B cell (primary cell): ENCODE measurements around the gene LRRC74A. TPM values are rescaled to one million over a fixed set of nuclear protein-coding genes. Genes with fewer than 3 reads are reported as not detected.

Experiments used
- ATAC-seq: fragments of 200-7000 bp; cut with Tn5 transposase; one replicate; pipeline ENCODE4 v1.10.0; 2021; ENCODE audit warnings: low read depth, mild to moderate bottlenecking, moderate number of reproducible peaks, moderate library complexity
- CTCF ChIA-PET: fragments of 350-600 bp; sonication (Branson Sonifier 250); formaldehyde crosslinking; loops from one replicate; lab custom pipeline; 2021; ENCODE audit warnings: antibody characterized with exemption, inconsistent platforms; lab: Charles Lee
- POLR2A ChIA-PET: fragments of 350-600 bp; sonication (Branson Sonifier 250); formaldehyde crosslinking; loops from one replicate; lab custom pipeline; 2021; ENCODE audit warnings: antibody characterized with exemption; lab: Charles Lee
- DNase-seq: peaks from one replicate; pipeline ENCODE4 v3.0.0; 2013
- H2AFZ ChIP-seq: 2 replicates; pipeline ENCODE4 v1.6.1; 2012; ENCODE audit warnings: mild to moderate bottlenecking, low read depth, low read length; ENCODE audit not compliant: insufficient read depth, poor library complexity, severe bottlenecking
- H3K27ac ChIP-seq, 2 donors: 1 replicate in 1 of 2; 2 replicates in 1 of 2; pipeline ENCODE4 v1.5.1; 2012 to 2013; ENCODE audit warnings: low read length in 2 of 2, mild to moderate bottlenecking in 2 of 2, moderate library complexity in 1 of 2
- H3K27me3 ChIP-seq, 4 experiments: fragments of 200-600 bp in 1 of 4; sonication (generic) in 1 of 4; replicated peaks in 1 of 4; 1 replicate in 2 of 4; 2 replicates in 2 of 4; pipeline versions ENCODE4 v1.6.1 to v1.7.0; 2013 to 2016; ENCODE audit warnings: low read length in 3 of 4, mild to moderate bottlenecking in 2 of 4, mixed read lengths in 1 of 4, moderate library complexity in 1 of 4; ENCODE audit not compliant: insufficient read depth in 4 of 4, control insufficient read depth in 3 of 4; ENCODE audit errors: control extremely low read depth in 1 of 4
- H3K36me3 ChIP-seq, 2 experiments: replicated peaks in 1 of 2; 1 replicate in 1 of 2; 2 replicates in 1 of 2; pipeline versions ENCODE4 v1.6.1 to v1.7.1; 2013; ENCODE audit warnings: low read length in 1 of 2; ENCODE audit not compliant: insufficient read depth in 2 of 2, control insufficient read depth in 1 of 2; ENCODE audit errors: control extremely low read depth in 1 of 2, extremely low read depth in 1 of 2
- H3K4me1 ChIP-seq, 2 donors: fragments of 200-600 bp in 1 of 2; sonication (generic) in 1 of 2; 1 replicate in 1 of 2; 2 replicates in 1 of 2; pipeline versions ENCODE4 v1.5.1 to v1.6.1; 2013 to 2017; ENCODE audit warnings: low read length in 2 of 2; ENCODE audit not compliant: control insufficient read depth in 2 of 2, insufficient read depth in 2 of 2
- H3K4me2 ChIP-seq: replicated peaks from 2 replicates; pipeline ENCODE3; 2012; ENCODE audit warnings: mild to moderate bottlenecking, low read depth, low read length; ENCODE audit not compliant: poor library complexity, severe bottlenecking
- H3K4me3 ChIP-seq, 5 experiments: fragments of 200-600 bp in 1 of 5; sonication (generic) in 1 of 5; 1 replicate in 3 of 5; 2 replicates in 2 of 5; pipeline versions ENCODE4 v1.5.1 to v1.7.0; 2011 to 2016; ENCODE audit warnings: low read length in 4 of 5, mild to moderate bottlenecking in 4 of 5, low read depth in 2 of 5, control low read depth in 1 of 5, moderate library complexity in 1 of 5; ENCODE audit not compliant: insufficient read depth in 1 of 5; ENCODE audit errors: control extremely low read depth in 1 of 5, extremely low read depth in 1 of 5
- H3K79me2 ChIP-seq: fragments of 200-600 bp; sonication (generic); one replicate; pipeline ENCODE4 v1.6.0; 2016; ENCODE audit warnings: low read length; ENCODE audit not compliant: control insufficient read depth, insufficient read depth
- H3K9ac ChIP-seq: fragments of 200-600 bp; sonication (generic); 2 replicates; pipeline ENCODE4 v1.6.1; 2017; ENCODE audit warnings: mild to moderate bottlenecking, low read length, moderate library complexity
- H3K9me3 ChIP-seq, 3 donors: one replicate each; pipeline versions ENCODE4 v1.6.1 to v1.7.1; 2013; ENCODE audit warnings: low read length in 2 of 3; ENCODE audit not compliant: control insufficient read depth in 2 of 3, insufficient read depth in 1 of 3; ENCODE audit errors: control extremely low read depth in 1 of 3
- H4K20me1 ChIP-seq: 2 replicates; pipeline ENCODE4 v1.6.0; 2012; ENCODE audit warnings: mild to moderate bottlenecking, low read length; ENCODE audit not compliant: insufficient read depth, control insufficient read depth, poor library complexity, severe bottlenecking
- H3K27ac Mint-ChIP-seq: one replicate; pipeline ENCODE4 v1.8.0; 2021; ENCODE audit warnings: mixed read lengths
- H3K27me3 Mint-ChIP-seq: one replicate; pipeline ENCODE4 v1.8.0; 2021; ENCODE audit warnings: mixed read lengths
- H3K4me1 Mint-ChIP-seq: one replicate; pipeline ENCODE4 v1.8.0; 2021; ENCODE audit warnings: mixed read lengths
- H3K4me3 Mint-ChIP-seq: one replicate; pipeline ENCODE4 v1.8.0; 2021; ENCODE audit warnings: mixed read lengths
- H3K9me3 Mint-ChIP-seq: one replicate; pipeline ENCODE4 v1.8.0; 2022; ENCODE audit warnings: mixed read lengths; ENCODE audit not compliant: insufficient read depth
- CTCF ChIP-seq: fragments of 200-600 bp; IDR thresholded peaks from one replicate; pipeline ENCODE4 v1.8.0; 2022; ENCODE audit warnings: antibody characterized with exemption, mild to moderate bottlenecking
- EZH2 ChIP-seq: IDR thresholded peaks from 2 replicates; pipeline ENCODE4 v1.6.1; 2012; ENCODE audit warnings: borderline replicate concordance, low read depth, mild to moderate bottlenecking, moderate library complexity, low read length; ENCODE audit not compliant: insufficient read depth, poor library complexity, severe bottlenecking
- WGBS: methylation state at CpG from one replicate; pipeline ENCODE4 v1.1.5; 2013; ENCODE audit warnings: missing lambda C conversion rate; ENCODE audit not compliant: insufficient coverage; 5-methylcytosine and 5-hydroxymethylcytosine counted together
- intact Hi-C: fragments of 100-400 bp; cut with micrococcal nuclease; formaldehyde crosslinking; loops from one replicate; pipeline ENCODE4 v1.10.0; 2022
- polyA plus RNA-seq: library from polyadenylated mRNA; depleted of rRNA; stranded (reverse); fragments of >200 nt; gene quantifications from 2 replicates; pipeline ENCODE4 v1.2.3, GENCODE V29; 2012
- total RNA-seq, 2 donors: library from RNA; stranded (reverse); fragments of 120-200 nt in 1 of 2; gene quantifications; 1 replicate in 1 of 2; 2 replicates in 1 of 2; pipeline versions ENCODE4 v1.2.3 to v1.2.4, GENCODE V29; 2013 to 2022

The LRRC74A gene
- total and polyA plus RNA-seq, 2 donors (not counting 1 experiment from before 2014, with no cell fraction given): not detected

GRCh38 chr14:76829013-76829365 lies 2.8 kb downstream of the LRRC74A start:
- no peak overlapping the region for H3K9ac ChIP-seq
- no peaks in the 10 kb centered on the region for H3K27me3 ChIP-seq
- ChIA-PET POLR2A (no interaction called here), CTCF (no interaction called here)
- no peak for ATAC-seq
- no peaks in the 10 kb centered on the region for H3K9me3 Mint-ChIP-seq
- peaks cover 10% of the 10 kb centered on the region for H3K27me3 Mint-ChIP-seq
- no peaks in the 10 kb centered on the region for H3K9me3 ChIP-seq
- H4K20me1 ChIP-seq: no peaks in the 10 kb centered on the region
- no peak overlapping the region for H3K27ac ChIP-seq
- H3K79me2 ChIP-seq: no peaks in the 10 kb centered on the region
- no peak overlapping the region for H3K4me2 ChIP-seq
- TF ChIP-seq CTCF (no peak), EZH2 (no peak)
- H2AFZ ChIP-seq: no peak overlapping the region
- no peak for DNase-seq
- no peak overlapping the region for H3K27ac Mint-ChIP-seq
- H3K4me3 Mint-ChIP-seq: no peak overlapping the region
- H3K4me1 Mint-ChIP-seq: no peaks in the 10 kb centered on the region
- H3K4me3 ChIP-seq: no peak overlapping the region
- no peaks in the 10 kb centered on the region for H3K36me3 ChIP-seq
- 90% methylated on average over 3 of the region's 3 CpGs for WGBS
- intact Hi-C loops: no loop called here
- H3K4me1 ChIP-seq: no peaks in the 10 kb centered on the region

GRCh38 chr14:76829650-76830421 lies 3.6 kb downstream of the LRRC74A start:
- no peak overlapping the region for H3K27ac ChIP-seq
- intact Hi-C loops: no loop called here
- peaks cover 0 to 2% (median 0%) of the 10 kb centered on the region in 4 experiments for H3K27me3 ChIP-seq
- no peak overlapping the region for H3K4me3 ChIP-seq
- no peak overlapping the region for H3K9ac ChIP-seq
- Mint-ChIP-seq H3K27me3 (peaks cover 12% of the 10 kb centered on the region), H3K27ac (no peak overlapping the region), H3K4me1 (no peaks in the 10 kb centered on the region), H3K9me3 (no peaks in the 10 kb centered on the region), H3K4me3 (no peak overlapping the region)
- POLR2A ChIA-PET: no interaction called here
- H4K20me1 ChIP-seq: no peaks in the 10 kb centered on the region
- CTCF ChIA-PET: no interaction called here
- 80% methylated on average over 3 of the region's 7 CpGs for WGBS
- no peaks in the 10 kb centered on the region for H3K79me2 ChIP-seq
- ATAC-seq (no peak), DNase-seq (no peak)
- H3K9me3 ChIP-seq: no peaks in the 10 kb centered on the region
- TF ChIP-seq EZH2: no peak
- TF ChIP-seq CTCF: no peak
- H3K4me2 ChIP-seq: no peak overlapping the region
- H3K4me1 ChIP-seq: no peaks in the 10 kb centered on the region
- H3K36me3 ChIP-seq: no peaks in the 10 kb centered on the region
- H2AFZ ChIP-seq: no peak overlapping the region
